NCI-H1694 (cell line): ENCODE data around the gene VWC2L.

Source experiments
- DNase-seq: peaks from one replicate; lab custom pipeline; 2025; lab: John Stamatoyannopoulos, UW

Gene VWC2L

DNA sequence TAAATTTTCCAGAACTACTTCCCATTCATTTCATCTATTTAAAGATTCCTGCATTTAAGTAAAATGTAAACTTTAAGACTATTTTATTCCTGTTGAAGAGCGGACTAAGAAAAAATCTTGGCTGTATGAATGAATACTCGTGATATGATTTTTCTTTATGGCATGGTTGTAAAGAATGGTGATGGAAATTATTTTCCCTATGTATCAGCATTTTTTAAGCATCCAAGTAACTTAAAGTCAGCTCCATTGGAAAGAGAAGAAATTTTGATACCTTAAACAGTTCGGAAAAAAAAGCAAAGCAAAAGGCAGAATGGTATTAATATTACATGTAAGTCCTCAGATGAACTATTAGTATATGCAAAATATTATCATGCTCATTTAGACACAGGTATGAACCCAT is 58.9 kb downstream of the VWC2L start:
- no peak for DNase-seq

DNA sequence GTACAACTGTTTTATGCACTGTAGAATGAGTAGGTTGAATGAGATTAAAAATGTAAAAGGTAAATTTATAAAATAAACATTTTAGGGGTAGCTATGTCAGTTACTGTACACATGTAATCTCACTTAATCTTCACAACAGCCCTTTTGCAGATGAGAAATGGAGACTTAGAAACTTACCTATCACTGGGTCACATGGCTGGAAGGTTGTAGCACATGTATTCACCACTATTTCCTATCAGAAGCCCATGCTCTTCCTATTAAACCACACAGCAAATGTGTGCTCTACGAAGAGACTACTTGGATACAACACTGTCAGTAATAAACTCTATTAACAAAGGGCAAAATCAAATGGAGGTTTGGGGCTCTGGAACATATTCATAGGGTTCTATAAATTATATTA is 60.5 kb downstream of the VWC2L start:
- DNase-seq = no peak

DNA sequence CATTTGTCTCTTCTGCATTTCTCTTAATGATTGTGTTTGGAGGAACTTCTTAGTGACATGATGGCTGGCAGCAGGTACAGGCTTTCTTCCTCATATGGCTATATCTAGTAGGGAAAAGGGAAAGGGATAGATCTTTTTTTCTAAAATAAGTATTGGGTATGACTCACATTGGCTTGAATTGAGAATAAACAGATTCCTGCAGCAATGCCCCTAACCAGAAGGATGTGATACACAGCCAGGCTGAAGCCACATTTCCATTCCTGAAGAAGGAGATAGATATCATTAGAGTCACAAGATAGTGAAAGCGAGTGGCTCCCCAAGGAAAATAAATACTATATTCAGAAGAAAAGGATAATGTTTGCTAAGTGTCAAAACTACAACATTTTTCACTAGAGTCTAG is 61.1 kb downstream of the VWC2L start:
- DNase-seq = no peak

DNA sequence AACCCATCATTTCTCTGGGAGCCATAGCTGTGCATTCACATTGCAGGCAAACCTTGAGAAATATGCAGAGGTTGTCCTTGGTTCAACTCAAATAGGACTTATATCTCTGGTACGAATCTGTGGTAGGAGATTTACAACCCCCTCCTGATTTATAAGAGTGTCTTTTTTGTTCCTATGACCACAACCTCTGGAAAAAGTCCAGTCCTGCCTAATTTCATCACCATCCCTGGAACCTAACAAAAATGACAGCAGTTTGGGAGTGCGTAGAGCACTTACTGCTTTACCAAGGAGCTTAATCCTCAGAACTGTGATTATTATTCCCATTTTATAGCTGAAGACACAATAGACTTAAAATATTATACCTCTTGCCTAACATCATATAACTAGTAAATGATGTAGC is 66.5 kb downstream of the VWC2L start:
- no peak for DNase-seq

DNA sequence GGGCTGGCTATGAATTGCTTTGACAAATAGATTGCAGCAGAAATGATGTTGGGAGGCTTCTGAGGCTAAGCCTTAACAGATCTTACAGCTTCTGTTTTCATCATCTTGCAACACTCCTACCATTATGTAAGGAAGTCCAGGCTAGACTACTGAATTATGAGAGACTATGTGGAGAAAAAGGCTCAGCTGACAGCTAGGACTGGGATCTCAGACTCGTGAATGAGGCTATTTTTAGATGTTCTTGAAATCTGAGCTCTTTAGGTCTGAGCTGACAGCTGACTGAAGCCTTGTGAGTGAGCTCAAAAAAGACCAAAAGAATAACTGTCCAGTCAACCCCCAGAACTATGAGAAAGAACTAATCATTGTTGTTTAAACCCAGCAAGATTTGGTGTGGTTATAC is 70.3 kb downstream of the VWC2L start:
- DNase-seq = no peak

DNA sequence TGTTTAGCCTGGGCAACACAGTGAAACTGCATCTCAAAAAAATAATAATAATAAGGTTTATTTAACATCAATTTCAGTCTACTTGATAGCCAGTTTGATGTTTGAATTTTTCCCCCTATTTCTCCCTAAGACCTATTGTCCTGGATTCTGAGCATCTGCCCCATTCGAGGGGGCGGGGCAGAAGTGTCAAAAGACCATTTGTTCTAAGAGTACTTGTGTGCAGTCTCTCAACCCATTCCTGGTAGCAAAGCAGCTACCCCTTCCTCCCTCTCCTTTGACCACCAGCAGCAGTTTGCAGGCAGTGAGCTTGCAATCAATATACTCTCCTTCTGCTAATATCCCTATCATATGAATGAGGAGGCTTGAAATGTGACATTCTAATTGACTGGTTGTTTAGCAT is 71.9 kb downstream of the VWC2L start:
- DNase-seq = no peak

DNA sequence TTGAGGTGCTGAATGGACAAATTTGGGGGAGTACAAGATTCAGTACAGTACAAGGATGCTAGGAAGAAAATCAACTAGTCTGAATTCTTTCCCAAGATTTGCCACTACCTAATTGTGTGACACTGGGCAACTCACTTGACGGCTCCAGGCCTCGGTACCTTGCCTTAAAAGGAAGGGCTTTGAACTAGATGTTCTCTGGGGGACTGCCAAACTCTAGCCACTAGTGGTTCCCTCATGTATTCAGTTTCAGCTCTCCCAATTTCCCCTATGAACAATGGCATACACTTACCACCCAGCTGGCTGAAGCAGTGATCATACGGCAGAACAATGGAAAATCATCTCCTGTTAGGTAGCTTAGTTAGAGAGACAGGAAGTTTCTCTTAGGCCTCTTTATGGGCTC is 73.4 kb downstream of the VWC2L start:
- DNase-seq = no peak

DNA sequence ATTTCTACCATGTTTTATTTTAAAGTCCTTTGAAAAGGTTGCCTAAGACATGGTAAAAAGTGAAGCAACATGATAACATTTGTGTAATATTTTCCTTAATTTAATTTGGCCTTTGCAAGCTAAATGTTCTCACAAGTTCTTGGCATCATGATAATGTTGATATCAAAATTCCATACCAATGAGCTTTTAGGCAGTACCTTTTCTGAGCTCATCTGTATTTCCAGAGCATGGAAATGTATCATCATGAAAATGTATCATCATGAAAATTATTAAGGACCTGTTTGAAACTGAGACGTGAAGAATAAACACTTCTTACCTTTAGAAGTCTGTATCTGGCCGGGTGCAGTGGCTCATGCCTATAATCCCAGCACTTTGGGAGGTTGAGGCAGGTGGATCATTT is 73.8 kb downstream of the VWC2L start:
- DNase-seq = no peak

DNA sequence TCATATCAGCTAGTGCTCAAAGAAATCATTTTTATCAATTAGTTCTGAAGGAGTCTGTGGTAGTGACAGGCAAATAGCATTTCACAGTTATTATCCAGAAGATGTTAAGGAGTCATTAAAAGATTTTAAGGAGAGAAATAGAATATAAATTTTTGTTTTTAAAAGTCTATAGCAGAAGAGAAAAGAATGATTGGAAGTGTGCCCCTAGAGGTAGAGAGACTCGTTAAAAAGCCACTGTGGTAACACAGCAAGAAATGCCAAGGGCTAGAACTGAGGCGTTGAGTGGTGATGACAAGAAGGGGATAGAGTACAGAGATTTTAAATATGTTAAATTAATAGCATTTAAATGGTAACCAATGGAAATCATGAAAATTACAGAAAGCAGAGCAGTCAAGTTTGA is 78.3 kb downstream of the VWC2L start:
- no peak for DNase-seq

DNA sequence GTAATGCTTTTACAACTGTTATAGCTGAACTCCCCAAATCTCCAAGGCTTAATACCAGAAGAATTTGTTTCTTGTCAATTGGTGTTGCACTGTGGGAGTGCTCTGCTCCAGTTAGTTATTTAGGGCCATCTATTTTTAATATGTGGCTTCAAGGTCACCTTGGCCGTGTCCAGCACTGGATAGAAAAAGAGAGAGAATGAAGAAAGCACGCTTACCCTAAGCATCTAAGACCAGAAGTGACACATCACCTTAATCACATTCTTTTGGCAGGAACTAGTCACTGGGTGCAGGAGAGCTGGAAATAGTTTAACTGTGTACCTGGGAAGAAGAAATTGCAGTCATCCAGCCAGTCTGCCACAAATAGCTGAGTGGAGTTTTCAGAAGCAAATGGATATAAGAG is 78.8 kb downstream of the VWC2L start:
- DNase-seq = no peak

DNA sequence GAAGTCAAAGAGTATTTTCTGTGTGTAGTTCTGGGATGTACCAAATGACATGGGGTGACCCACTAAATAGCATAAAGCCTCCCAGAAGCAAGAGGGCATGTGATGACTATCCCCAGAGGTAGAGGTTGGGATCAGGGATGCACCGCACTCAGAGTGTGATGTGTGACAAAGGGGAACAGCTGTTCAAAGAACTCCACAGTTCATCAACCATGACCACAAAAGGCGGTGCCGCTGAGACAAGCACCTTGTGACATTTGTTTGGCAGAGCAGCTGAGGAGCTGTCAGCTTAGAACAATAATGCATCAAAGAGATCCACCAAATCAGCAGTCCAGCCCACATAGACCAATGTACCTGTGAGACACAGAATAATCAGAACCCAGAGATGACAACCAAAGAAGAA is 81.3 kb downstream of the VWC2L start:
- DNase-seq = peak; percentile 55

DNA sequence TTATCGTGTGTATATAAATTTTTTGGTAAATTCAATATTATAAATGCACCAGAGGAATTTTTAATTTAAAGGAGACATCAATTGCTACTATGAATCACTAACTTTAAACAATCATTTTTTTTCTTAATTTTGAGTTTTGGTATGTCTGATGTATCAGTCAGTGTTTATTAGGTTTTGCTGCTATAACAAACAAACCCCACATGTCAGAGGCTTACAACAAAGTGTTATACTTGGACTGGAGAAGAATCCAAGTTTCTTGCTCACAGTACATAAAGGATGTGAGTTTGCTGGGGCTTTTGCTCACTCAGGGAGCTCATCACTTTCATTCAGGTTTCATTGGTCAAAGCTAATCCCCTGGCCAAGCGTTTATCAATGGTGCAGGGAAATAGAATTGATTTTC is 81.8 kb downstream of the VWC2L start:
- DNase-seq = no peak

DNA sequence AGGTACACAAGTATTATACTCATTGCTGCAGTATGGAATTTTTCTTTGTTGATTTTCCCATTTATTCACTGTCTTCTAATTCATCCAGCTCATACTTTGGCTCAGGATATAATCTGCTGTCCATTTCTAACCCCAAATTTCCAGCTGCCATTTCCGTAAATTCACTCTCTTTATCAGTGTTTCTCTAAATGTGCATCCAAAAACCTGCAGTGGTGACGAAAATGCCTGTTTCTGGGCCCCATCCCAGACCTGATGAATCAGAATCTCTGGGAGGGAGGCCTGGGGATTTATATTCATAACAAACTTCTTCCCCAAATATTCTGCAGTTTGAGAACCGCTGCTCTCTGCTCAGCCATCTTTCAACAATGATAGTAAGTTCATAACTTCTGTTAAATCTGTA is 86.6 kb downstream of the VWC2L start:
- no peak for DNase-seq

DNA sequence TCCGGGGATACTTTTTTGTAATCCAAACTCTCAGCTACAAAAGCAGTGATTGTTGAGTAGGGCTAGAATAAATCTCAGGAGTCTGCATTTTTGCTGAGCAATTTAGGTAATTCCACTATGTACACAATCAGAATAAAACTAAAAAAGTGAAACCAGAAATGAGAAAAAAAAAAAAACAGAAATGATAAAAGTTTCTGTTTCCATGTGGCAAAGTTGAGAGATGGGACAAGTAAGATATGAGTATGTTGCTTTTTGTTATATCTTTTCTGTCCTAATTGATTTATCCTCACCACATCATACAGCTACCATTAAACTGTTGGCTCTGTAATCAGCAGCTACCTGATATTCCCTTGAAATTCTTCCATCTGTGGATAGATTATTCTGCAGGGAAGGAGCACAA is 92.7 kb downstream of the VWC2L start:
- no peak for DNase-seq

DNA sequence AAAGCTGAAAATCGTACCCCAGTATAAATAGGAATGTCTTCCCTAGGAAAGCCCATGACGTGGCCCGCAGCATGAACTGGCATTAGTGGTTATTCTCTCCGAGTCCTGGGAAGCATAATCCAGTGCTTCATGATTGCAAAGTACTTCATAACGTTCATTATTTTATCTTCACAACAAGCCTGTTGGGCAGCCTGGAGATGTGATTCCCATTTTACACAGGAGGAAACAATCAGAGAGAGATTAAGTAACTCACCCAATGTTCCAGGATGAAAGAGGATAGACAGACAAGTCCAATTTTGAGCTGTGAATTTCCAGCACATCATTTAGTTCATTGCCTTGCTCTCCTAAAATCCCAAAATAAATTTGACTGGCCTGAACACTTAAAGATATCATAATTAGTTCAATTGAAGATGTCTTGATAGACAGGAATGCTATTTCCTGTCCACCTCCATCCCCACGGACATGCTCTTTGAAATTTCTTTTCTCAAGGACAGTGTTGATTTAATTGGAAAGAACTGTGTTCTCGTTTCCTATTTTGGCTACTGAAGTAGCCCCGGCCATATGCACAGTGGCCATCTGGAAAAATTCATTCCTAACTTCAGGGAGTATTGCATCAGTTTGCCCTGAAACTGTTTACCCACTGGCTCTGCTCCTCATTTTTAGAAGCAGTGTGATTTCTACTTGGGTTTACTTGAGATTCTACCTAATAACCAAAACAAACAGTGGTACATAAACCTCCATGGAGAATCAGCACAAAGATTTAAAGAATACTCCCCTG is 93.9 kb downstream of the VWC2L start:
- no peak for DNase-seq

DNA sequence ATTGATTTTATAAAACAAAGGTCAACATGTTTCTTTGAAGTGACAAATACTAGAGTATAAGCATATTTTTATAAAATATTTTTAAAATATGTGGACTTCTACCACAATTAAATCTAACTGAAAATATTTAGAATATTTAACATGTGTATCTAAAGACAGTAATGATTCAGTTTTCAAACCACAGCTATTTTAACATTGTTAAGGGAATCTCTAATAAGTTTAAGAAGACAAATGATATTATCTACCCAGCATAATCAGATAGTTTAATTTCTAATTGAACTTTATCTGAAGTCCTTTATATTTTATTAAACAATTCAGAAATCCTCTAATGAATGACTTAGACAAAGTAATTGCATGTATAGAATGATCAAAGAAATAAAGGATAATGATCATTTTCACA is 96.2 kb downstream of the VWC2L start:
- no peak for DNase-seq

DNA sequence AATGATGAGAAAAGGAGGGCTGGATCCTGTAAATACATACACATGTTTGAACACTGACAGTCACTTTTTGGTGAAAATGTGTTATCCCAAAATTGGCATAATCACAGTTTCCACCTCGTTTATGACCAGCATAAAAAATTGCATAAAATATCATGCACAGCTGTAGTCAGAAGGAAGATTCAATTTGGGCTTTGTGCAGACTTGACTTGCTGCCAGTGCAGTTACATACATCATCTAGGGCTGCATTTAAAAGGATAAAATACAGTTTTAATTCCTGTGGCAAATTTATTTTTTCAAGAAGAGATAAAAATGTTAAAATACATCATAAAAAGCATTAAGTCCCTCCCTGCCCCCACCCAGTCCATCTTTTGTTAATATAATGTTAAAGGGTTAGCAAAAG is 103.8 kb downstream of the VWC2L start:
- DNase-seq = peak; percentile 10

DNA sequence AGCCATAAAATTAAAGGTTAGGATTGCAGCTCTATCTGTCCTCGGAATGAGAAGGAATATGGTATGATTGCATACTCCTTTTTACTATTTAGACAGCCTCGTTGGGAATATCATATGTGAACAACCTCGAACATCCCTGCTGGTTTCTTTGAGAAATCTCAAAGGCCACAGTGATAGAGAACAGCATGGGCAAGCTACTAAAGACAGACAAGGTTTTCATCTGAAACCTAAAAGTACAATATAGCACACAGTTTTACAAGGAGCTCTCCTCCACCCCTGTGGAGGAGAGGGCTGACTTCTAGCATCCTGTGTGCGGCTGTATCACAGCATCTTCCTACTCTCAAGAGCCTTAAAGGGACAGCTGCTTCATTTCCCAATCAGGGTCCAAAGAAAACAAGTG is 104.3 kb downstream of the VWC2L start:
- no peak for DNase-seq

DNA sequence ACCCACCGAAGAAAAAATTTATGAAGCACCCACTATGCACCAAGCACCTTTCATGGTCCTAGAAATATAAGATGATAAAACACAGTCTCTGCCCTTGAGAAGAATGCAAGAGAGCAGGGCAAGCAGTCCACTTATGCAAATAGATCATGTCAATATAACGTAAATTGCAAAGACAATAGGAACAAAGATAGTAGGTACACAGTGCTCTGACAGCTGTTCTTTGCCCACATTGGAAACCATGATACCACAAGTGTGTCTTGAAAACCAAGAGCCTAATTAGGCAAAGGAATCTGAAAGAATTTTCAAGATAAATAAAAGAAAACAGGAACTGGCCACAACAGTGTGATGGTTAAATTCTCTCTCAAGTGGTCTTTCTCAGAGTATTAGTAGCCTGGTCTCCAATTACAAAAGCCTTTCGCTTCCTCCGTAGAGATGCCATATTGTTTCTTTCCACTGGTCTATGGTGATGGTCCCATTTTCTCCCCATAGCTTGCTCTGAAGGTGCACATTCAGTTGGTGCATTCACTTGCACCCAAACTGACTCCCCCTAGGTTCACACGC is 108.5 kb downstream of the VWC2L start:
- no peak for DNase-seq

DNA sequence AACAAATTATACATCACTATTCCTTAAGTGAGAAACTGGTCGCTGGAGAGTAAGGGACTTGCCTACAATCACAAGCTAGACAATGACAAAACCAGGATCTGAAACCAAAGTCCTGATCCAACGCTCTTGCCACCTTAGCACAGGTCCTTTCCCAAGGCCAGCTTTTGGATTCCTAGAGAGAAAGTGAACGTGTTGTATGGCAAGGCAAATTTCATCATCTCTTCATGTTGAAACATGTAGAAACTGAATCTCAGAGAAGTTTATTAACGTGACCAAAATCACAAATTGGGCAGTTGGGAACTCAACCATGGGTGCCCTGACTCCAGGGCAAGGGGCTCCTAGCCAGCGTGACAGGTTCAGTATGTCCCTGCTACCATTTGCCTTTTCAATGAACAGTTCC is 118.2 kb downstream of the VWC2L start:
- no peak for DNase-seq

DNA sequence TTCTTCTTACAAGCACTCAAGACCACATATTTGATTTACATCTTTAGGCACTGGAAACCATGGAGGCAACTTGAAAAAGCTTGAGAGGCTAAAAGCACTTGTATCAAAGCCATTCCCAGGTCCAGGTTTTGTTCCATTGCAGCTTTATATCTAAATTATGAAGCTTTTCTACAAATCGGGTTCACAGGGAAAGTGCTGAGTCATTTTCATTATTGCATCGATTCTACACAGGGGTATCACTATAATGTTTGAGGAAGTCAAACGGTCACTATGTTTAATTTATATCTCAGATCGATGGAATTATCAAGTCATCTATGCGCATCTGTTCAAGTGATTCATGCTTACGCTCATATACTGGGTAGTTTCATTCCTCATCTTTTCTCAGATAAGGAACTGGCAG is 118.7 kb downstream of the VWC2L start:
- no peak for DNase-seq

DNA sequence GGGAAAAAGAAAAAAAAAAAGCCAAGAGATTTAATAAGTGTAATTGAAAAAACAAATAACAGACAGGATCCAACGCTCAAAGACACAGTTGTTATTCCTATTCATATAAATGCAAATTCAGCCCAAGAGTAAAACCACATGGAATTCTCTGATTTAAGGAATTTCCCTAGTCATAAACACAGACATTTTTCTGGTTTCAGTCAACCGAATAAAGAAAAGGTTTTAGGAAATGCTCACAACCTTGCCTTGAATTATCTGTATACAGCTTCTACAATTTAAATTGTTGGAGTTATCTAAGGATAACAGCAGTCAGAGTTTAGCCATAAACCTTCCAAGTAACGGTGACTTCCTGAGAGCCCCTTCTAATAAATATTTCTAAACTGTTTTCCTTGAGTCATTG is 122.7 kb downstream of the VWC2L start:
- DNase-seq = no peak

DNA sequence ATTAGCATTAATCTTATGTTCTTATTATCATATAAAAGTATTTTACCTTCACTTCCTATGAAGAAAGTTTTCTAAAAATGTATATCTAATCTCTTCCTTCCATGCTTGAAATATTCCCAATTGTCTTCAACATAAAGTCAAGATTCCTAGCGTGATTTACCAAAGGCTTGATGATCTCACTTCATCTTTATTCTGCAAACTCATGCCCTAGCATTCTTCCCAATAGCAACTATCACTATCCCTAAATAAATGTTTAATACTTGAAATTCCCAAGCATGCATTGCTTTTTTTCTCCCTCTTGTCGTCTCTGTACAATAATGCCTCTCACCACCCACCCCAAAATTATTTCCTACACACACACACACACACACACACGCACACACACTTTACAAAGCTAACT is 125.8 kb downstream of the VWC2L start:
- DNase-seq = no peak

DNA sequence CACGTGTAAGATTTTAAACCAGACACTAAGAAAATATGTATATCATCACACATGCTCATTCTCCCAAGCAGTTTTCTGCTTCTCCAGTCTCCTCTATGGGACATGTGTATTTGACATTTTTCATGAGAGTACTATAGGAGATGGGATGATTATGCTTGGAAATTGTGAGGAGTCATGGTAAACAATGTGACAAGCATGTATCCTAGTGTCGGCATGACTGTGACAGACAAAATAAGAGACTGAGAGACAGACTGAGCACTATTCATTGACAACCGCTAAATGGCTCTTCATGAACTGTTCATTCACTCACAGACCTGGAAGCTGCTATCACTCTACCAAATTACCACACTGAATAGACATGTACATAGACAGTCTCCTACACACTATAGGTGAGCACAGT is 127.1 kb downstream of the VWC2L start:
- DNase-seq = no peak
